Stimulated activated CD8-positive, alpha-beta memory T cell treated with anti-CD3 and anti-CD28 coated beads, Interleukin-15, amount 100 ng/mL, for 1 hour (primary cell): ENCODE results near the gene CAPG.
"Not testable (repeated sequence)": the region's sequence is repeated elsewhere in the genome, so short reads cannot be mapped to it uniquely, and the experiment has no call there.

Experiments
- DNase-seq: peaks from one replicate; pipeline ENCODE4 v3.0.0-alpha.2; 2020; ENCODE audit warnings: low read depth

CAPG gene

GRCh38 chr2:85409845-85410583 lies at the start of gene CAPG:
Gene CAPG (minus strand): TSS chr2:85410366. CDS start chr2:85402145, 8,221 bp downstream.
- no peak for DNase-seq

GRCh38 chr2:85459771-85460170 lies 49.6 kb upstream of the CAPG start:
- DNase-seq, result no peak

GRCh38 chr2:85458601-85459563 lies 48.7 kb upstream of the CAPG start:
- no peak for DNase-seq

- DNase-seq, result no peak
Measured at GRCh38 chr2:85457877-85458316, 47.7 kb upstream of the CAPG start.

GRCh38 chr2:85457043-85457442 lies 46.9 kb upstream of the CAPG start:
- DNase-seq, result no peak

GRCh38 chr2:85455552-85456090 lies 45.5 kb upstream of the CAPG start:
- no peak for DNase-seq

GRCh38 chr2:85453571-85453970 lies 43.4 kb upstream of the CAPG start:
- DNase-seq, result no peak

GRCh38 chr2:85452237-85452636 lies 42.1 kb upstream of the CAPG start:
- no peak for DNase-seq

GRCh38 chr2:85449214-85449588 lies 39.0 kb upstream of the CAPG start:
- DNase-seq, result no peak

- no peak for DNase-seq
Measured at GRCh38 chr2:85448461-85449213, 38.5 kb upstream of the CAPG start.

- DNase-seq, result no peak
Measured at GRCh38 chr2:85447222-85447585, 37.0 kb upstream of the CAPG start.

- no peak for DNase-seq
Measured at GRCh38 chr2:85446296-85447221, 36.4 kb upstream of the CAPG start.

GRCh38 chr2:85445316-85446295 lies 35.4 kb upstream of the CAPG start:
- DNase-seq, result no peak

GRCh38 chr2:85444629-85445172 lies 34.5 kb upstream of the CAPG start:
- no peak for DNase-seq

- no peak for DNase-seq
Measured at GRCh38 chr2:85441864-85442263, 31.7 kb upstream of the CAPG start.

- DNase-seq, result no peak
Measured at GRCh38 chr2:85440729-85441128, 30.6 kb upstream of the CAPG start.

- no peak for DNase-seq
Measured at GRCh38 chr2:85439986-85440385, 29.8 kb upstream of the CAPG start.

- DNase-seq, result not testable (repeated sequence)
Measured at GRCh38 chr2:85439569-85439968, 29.4 kb upstream of the CAPG start.

- DNase-seq, result no peak
Measured at GRCh38 chr2:85439025-85439472, 28.9 kb upstream of the CAPG start.
